NT2/D1 (cell line): ENCODE measurements around the gene ADGRF1.

Source experiments
- SUZ12 ChIP-seq: IDR thresholded peaks from 2 replicates; pipeline ENCODE4 v1.6.1; 2011; ENCODE audit not compliant: insufficient read length, insufficient read depth; ENCODE audit errors: extremely low read depth
- ZNF274 ChIP-seq: IDR thresholded peaks from 2 replicates; pipeline ENCODE4 v1.6.1; 2011; ENCODE audit warnings: mild to moderate bottlenecking, low read depth, low read length

- TF ChIP-seq ZNF274 (no peak), SUZ12 (no peak)
These were observed 43.6 kb downstream of the ADGRF1 start for GRCh38 chr6:46998436-46999017.
